Mononuclear cell (primary cell): Measurements from ENCODE around the gene SETBP1. TPM values are rescaled to one million over a fixed set of nuclear protein-coding genes. Genes with fewer than 3 reads are reported as not detected.

Experiments
- H3K27me3 ChIP-seq: 2 replicates; pipeline ENCODE4 v1.6.0; 2011; ENCODE audit warnings: low read length, control low read depth; ENCODE audit not compliant: insufficient read depth
- H3K4me1 ChIP-seq: 2 replicates; pipeline ENCODE4 v1.5.1; 2011; ENCODE audit warnings: mild to moderate bottlenecking, low read length, control low read depth; ENCODE audit not compliant: insufficient read depth
- H3K4me3 ChIP-seq: 2 replicates; pipeline ENCODE4 v1.5.1; 2011; ENCODE audit warnings: mild to moderate bottlenecking, low read length, moderate library complexity
- H3K9me3 ChIP-seq: 2 replicates; pipeline ENCODE4 v1.5.1; 2011; ENCODE audit warnings: low read depth, mild to moderate bottlenecking, control low read depth, low read length
- total RNA-seq: library from RNA; depleted of rRNA; stranded (reverse); fragments of >200 nt; gene quantifications from one replicate; pipeline ENCODE4 v1.2.3, GENCODE V29; 2012

The SETBP1 gene
- total RNA-seq, 1 donor: 5.0 TPM

DNA sequence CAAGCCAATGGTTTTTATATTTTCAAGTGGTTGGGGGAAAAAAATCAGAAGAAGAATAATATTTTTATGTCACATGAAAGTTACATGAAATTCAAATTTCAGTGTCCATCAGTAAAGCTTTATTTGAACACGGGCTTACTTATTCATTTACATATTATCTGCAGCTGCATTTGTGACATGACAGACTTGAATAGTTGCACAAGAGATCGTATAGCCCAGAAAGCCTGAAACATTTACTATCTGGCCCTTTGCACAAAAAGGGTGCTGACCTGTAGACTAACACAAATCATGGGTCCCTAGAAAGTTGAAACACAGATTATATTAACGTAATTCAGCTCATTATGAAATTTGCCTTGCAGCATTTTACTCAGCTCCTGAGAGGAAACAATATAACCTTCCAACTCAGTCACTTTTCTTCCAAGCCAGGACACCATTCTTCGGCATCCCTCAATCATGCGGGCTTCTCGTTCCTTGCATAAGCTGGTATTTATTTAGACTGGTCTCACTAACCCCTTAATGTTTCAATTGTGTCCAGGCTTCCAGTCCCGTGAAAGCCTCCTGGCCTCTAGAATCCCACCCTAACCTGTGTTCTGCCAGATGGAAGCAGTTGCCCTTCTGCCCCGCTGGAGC lies 402.7 kb downstream of the SETBP1 start:
- Histone ChIP-seq H3K27me3 (no peaks in the 10 kb centered on the region), H3K4me3 (no peak overlapping the region), H3K4me1 (peaks cover 14% of the 10 kb centered on the region), H3K9me3 (no peaks in the 10 kb centered on the region)

DNA sequence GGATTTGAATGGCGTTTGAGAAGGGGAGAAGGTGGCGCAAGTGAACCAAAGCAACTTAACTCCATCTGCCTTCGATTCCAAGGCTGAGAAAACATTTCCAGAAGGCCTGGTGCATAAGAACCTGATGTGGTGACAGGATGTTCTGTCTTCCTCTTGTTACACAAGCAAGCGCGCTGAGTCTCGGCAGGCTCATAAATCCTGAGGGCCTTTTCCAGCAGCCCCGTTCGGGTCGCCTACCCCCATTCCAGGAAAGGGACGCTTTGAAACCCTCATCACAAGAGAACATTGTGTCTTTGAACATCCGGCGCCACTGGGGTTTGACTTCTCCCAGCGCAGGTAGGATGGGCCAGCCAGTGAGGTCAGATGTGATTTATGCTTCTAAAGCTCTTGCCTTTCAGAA lies 403.5 kb downstream of the SETBP1 start:
- H3K4me3 ChIP-seq: no peak overlapping the region
- H3K4me1 ChIP-seq: peaks cover 14% of the 10 kb centered on the region
- H3K27me3 ChIP-seq: no peaks in the 10 kb centered on the region
- H3K9me3 ChIP-seq: no peaks in the 10 kb centered on the region

DNA sequence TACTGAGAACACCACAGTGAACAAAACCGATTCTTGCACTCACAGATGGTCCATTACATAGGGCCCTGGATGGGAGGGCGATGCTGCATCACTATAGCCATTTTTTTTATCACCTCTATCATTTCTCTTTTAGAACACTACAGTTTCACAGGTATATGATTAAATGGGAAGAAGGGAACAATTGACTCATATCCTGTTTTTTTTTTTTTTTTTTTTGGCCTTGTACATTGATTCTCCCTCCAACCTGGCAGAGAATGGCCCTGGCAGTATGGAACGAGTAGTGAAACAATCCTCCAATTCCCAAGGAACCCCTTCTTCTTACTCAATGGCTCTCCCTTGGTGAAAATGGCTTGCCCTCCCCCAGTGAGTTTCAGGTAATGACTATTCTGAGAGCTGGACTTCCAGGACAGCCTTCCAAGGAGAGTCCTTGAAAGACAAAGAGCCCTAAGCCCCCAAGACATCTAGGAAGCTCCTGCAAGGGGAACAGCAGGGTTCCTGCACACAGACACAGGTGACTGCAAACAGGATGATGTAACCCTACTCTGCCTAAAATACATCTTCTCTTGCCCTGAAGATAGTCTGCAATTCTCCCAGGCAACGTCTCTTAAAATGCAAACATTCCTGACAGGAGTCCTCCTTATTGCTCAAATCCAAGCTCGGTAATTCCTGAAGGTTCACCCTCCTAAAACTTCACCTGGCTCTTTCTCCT lies 405.4 kb downstream of the SETBP1 start:
- Histone ChIP-seq H3K9me3 (no peaks in the 10 kb centered on the region), H3K4me1 (peaks cover 14% of the 10 kb centered on the region), H3K27me3 (no peaks in the 10 kb centered on the region), H3K4me3 (no peak overlapping the region)

DNA sequence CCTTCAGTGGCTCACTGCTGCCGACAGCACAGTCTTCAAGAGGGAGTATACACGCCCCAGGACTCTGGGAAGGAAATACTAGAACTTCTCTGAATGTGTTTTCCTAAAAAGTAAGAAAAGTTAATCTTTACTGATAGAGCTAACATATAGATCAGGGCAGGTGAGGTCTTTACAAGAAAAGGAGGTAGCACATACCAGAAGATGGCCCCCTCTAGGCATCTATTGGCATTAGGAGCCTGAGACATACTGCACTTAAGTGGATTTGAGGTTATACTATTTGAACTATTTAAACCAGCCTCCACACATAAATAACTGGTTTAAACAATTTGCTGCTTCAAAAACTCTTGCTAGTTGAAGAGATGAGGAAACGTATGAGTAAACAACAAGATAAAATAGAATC lies 406.1 kb downstream of the SETBP1 start:
- Histone ChIP-seq H3K9me3 (no peaks in the 10 kb centered on the region), H3K4me3 (no peak overlapping the region), H3K27me3 (no peaks in the 10 kb centered on the region), H3K4me1 (peaks cover 14% of the 10 kb centered on the region)

DNA sequence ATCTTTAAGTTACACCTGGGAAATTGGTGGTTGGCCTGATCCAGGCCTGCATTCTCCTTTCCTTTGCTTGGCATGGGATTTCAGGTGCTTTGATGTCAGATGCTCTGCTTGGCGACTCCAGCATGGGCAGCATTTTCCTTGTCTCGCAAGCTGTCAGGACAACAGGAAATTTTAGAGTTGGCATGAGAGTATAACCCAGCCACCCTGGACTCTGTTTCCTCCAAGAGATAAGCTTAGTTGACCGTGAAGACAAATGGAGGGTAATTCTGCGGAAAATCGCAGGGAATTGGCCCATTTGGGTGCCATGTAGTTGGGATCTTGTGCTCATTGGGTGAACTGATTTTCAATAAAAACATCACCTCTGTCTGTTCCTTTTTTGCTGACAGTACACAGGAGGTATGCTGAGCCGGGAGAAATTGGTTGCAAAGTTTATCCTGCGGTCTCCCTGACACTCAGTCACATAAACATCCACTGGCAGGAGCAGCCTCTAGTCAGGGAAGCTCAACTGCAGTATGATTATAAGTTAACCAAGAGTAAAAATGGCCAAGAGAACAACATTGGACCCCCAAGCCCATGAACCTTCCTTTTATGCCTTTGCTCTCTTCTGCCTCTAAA lies 409.9 kb downstream of the SETBP1 start:
- Histone ChIP-seq H3K4me3 (no peak overlapping the region), H3K27me3 (no peaks in the 10 kb centered on the region), H3K4me1 (no peaks in the 10 kb centered on the region), H3K9me3 (no peaks in the 10 kb centered on the region)

DNA sequence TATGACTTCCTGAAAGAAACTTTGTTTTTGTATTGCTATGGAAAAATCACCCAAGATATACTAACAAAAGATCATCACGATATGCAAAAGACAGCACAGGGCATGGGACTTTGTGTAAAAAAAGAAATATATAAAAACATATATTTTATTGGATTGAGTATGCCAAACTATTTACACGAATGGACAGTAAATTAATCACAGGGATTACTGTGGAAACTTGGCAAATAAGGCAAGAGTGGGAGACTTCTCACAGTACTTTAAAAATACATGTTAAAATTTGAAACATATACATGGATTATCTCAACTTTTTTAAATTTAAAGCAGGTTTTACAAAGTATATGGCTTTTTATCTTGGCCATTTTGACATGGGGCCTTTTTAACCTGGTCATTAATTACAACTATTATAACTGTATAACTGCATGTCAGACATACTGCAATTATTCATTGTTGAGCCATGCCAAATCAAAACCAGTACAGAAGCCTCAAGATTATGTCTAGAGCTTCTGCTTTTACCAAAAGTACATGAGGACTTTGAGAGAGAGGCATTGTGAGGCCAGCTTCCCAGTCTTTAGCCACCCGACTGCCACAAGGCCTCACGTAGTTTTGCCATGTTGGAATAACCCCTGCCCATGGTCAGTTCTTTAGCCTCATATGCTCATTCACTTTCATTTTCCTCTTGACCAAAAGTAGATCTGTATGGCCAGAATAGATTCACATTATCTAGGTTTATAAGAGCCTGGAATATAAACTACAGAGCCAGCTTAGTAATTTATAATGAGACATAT lies 419.8 kb downstream of the SETBP1 start:
- Histone ChIP-seq H3K27me3 (no peaks in the 10 kb centered on the region), H3K4me3 (no peak overlapping the region), H3K9me3 (no peaks in the 10 kb centered on the region), H3K4me1 (peaks cover 53% of the 10 kb centered on the region)

DNA sequence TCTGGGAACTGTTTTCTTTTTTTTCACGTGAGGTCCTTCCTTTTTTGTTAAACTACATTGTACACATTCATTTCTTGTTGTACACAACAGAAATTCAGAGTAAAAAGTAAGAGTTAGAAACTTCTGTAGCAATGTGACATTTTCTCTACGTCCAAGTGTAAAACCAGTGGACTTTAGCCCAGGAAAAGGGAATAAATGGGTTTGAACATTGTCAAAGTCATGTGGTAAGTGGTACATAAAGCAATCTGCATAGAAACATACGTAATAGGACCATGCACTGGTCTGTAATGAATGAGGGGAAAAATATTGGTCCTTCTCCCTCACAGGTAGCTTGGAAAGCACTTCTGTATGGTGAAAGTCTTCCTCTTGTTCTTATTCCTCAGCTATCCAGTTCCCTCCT lies 421.4 kb downstream of the SETBP1 start:
- Histone ChIP-seq H3K4me3 (no peak overlapping the region), H3K4me1 (peaks cover 69% of the 10 kb centered on the region), H3K27me3 (no peaks in the 10 kb centered on the region), H3K9me3 (no peaks in the 10 kb centered on the region)

DNA sequence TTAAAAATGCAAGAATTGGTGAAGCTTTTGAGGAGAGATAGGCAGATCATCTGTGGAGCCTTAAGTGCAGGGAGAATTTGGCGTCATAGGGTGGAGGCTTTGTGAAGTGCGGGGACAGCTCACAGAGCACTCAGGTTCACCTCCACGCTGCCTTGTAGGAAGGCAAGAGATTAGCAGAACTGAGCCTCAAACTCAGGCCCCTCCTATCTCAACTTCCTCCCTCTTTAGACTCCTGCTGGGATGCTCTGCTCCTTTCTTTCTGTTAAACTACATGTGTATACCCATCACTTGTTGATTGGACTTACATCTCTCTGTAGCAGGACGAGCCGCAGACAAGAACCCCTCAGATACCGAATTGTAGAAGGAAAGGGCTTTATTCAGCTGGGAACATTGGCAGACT lies 422.2 kb downstream of the SETBP1 start:
- H3K4me1 ChIP-seq: peaks cover 75% of the 10 kb centered on the region
- H3K4me3 ChIP-seq: no peak overlapping the region
- no peaks in the 10 kb centered on the region for H3K27me3 ChIP-seq
- no peaks in the 10 kb centered on the region for H3K9me3 ChIP-seq

DNA sequence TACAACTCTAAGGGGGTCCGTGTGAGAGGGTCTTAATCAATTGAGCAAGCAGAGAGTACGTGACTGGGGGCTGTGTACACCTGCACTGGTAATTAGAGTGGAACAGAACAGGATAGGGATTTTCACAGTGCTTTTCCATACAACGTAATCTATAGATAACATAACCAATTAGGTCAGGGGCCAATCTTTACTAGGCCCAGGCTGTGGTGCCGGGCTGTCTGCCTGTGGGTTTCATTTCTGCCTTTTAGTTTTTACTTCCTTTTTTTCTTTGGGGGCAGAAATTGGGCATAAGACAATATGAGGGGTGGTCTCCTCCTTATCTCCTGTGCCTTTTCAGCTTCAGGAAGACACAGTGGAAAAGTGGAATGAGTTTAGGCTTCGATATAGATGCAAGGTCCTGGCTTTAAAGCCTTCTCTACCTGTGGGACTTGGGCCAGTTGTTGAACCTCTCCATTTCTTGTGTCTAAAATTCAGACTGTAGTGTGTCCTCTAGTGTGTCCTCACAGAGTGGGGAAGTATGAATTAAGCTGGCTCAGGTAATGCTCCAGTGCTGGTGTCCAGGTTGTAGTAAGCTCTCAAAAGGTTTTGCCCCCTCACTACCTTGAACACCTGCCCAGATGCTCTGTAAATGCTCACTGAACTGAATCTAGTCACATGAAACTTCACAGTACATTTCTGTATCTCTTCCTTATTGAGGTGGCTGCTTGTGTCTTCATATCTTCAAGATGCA lies 422.8 kb downstream of the SETBP1 start:
- H3K9me3 ChIP-seq: no peaks in the 10 kb centered on the region
- H3K4me3 ChIP-seq: no peak overlapping the region
- peaks cover 77% of the 10 kb centered on the region for H3K4me1 ChIP-seq
- H3K27me3 ChIP-seq: no peaks in the 10 kb centered on the region

DNA sequence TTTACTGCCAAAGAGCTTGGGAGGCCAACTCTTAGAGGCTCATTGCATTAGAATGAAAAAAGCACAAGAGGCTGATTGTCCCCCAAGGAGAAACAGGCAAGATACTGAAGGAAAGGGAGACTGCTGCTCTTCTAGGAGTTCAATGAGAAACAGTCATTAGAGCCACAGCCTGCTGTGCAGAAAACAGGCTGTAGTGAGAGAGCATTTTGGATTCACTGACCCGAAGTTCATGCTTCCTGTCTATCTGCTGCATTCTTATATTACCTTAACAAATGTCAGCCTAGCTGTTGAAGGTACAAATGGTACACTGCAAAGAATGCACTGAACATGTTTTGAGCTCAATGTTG lies 423.3 kb downstream of the SETBP1 start:
- H3K4me1 ChIP-seq: peaks cover 77% of the 10 kb centered on the region
- no peak overlapping the region for H3K4me3 ChIP-seq
- no peaks in the 10 kb centered on the region for H3K9me3 ChIP-seq
- no peaks in the 10 kb centered on the region for H3K27me3 ChIP-seq

DNA sequence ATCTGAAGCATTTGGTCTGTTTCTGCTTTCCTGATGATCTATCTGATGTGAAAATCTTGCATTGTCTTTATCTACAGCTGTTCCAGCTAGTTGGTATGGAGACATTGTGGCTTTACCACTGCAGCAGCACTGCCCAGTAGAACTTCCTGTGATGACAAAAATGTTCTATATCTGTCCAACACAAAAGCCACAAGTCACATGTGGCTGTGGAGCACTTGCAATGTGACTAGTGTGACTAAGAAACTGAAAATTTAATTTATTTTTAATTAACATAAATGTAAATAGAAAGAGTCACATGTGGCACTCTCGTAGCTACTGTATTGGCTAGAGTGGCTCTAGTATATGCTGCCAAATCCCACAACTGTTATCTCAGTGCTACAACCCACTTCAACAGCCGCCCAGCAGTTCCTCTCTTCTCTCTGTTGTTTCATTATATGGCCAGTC lies 425.7 kb downstream of the SETBP1 start:
- Histone ChIP-seq H3K27me3 (no peaks in the 10 kb centered on the region), H3K9me3 (no peaks in the 10 kb centered on the region), H3K4me1 (peaks cover 65% of the 10 kb centered on the region), H3K4me3 (no peak overlapping the region)

DNA sequence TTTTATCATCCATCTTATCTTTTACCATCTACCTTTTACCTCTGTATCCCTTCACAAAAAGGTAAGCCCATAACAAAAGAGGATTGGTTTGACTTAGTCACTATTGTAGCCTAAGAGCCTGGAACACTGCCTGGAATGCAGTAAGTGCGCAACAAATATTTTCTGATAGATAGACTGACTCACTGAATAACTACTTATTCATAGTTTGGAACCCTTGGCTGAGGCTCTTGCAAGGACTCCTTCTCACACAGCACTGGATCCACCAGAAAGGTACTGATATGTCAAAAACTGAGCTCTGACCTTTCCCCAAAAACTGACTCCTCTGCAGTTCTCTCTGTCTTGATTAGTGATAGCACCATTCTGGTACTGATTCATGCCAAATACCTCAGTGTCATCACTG lies 426.7 kb downstream of the SETBP1 start:
- H3K4me3 ChIP-seq: no peak overlapping the region
- no peaks in the 10 kb centered on the region for H3K27me3 ChIP-seq
- H3K9me3 ChIP-seq: no peaks in the 10 kb centered on the region
- H3K4me1 ChIP-seq: peaks cover 55% of the 10 kb centered on the region

DNA sequence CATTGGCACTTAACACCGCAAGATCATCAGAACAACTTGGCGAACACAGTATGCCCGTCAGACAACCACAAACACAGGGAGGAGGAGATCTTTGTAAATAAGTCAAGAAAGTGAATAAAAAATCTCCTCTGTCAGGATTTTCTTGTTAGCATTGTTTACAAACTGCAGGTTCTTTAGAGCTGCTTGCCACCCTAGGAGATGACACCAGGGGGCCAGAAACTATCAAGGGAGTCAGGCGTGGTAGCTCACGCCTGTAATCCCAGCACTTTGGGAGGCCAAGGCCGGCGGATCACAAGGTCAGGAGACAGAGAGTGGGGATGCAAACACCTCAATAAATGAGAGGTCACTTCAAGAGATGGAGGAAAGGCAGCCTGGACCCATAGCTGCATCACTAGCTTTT lies 428.1 kb downstream of the SETBP1 start:
- no peak overlapping the region for H3K4me3 ChIP-seq
- no peaks in the 10 kb centered on the region for H3K9me3 ChIP-seq
- no peaks in the 10 kb centered on the region for H3K27me3 ChIP-seq
- peaks cover 41% of the 10 kb centered on the region for H3K4me1 ChIP-seq

DNA sequence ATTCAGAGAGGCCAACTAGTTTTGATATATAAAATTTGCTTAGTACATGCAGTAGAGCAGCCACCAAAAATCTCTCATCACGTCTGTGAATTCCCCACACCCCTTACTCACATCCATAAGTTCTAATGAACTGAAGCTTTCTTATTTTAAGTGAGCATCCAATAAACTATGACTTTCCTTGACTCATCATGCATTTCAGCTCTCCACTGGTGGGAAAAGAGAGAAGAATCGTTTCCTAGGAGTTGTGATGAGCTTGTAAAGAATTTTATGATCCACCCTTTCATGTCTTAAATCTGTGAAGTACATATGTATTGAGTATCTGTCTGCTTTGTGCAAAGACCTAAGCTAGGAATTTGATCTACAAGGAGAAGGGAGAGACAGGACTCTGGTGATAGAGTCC lies 428.6 kb downstream of the SETBP1 start:
- H3K27me3 ChIP-seq: no peaks in the 10 kb centered on the region
- no peak overlapping the region for H3K4me3 ChIP-seq
- H3K4me1 ChIP-seq: peaks cover 36% of the 10 kb centered on the region
- no peaks in the 10 kb centered on the region for H3K9me3 ChIP-seq

DNA sequence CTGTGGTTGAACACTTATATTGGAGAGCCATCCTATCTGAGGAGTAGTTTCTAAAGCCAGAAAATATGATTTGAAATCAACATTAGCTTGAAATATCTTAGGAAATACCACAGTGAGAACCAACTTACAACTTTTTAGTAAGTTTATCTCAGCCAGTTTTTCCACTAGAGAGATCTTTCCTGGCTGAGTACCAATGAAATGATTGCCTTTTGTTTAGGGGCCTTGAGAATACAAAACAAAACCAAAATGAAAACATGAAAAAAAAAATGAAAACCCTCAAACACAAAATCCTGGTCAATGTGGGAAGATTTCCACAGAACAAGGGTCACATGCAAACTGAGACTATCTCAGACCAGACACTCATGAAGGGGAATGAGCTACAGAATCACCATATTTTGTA lies 429.0 kb downstream of the SETBP1 start:
- Histone ChIP-seq H3K27me3 (no peaks in the 10 kb centered on the region), H3K4me1 (peaks cover 32% of the 10 kb centered on the region), H3K9me3 (no peaks in the 10 kb centered on the region), H3K4me3 (no peak overlapping the region)
